Measurements from ENCODE around the gene TNFAIP8L3. TPM values are rescaled to one million over a fixed set of nuclear protein-coding genes. Genes with fewer than 3 reads are reported as not detected.

The TNFAIP8L3 gene
- total RNA-seq, 2 donors from 2014 or later: 33.3 to 42.0 TPM

GRCh38 chr15:51011212-51011611, 83.5 kb downstream of the TNFAIP8L3 start:
- H3K4me3 ChIP-seq: no peak overlapping the region
- peaks cover 5% of the 10 kb centered on the region for H3K36me3 ChIP-seq
- no peak for TF ChIP-seq CTCF (IDR thresholded peaks at IDR 0.05)
- H3K4me1 ChIP-seq (ENCODE audit: control insufficient read depth in 1 of 2, low read depth in 2 of 2): no peaks in the 10 kb centered on the region
- H3K9me3 ChIP-seq: no peaks in the 10 kb centered on the region
- no peaks in the 10 kb centered on the region for H3K27me3 ChIP-seq (replicated peaks; ENCODE audit: insufficient read depth)
- ATAC-seq (ENCODE audit: insufficient number of reproducible peaks, low FRiP score, low read depth) (no peak), DNase-seq (ENCODE audit: low spot score) (no peak)
- H3K27ac ChIP-seq: no peak overlapping the region

GRCh38 chr15:51007131-51007666, 87.5 kb downstream of the TNFAIP8L3 start:
- no peak for TF ChIP-seq CTCF (IDR thresholded peaks at IDR 0.05)
- peaks cover 5% of the 10 kb centered on the region for H3K36me3 ChIP-seq

More at GRCh38 chr15:51007131-51007666, 87.5 kb downstream of the TNFAIP8L3 start:
- DNase-seq (ENCODE audit: low spot score) (no peak), ATAC-seq (ENCODE audit: insufficient number of reproducible peaks, low FRiP score, low read depth) (no peak)
- Histone ChIP-seq H3K9me3 (no peaks in the 10 kb centered on the region), H3K27me3 (replicated peaks; ENCODE audit: insufficient read depth) (no peaks in the 10 kb centered on the region), H3K4me1 (ENCODE audit: control insufficient read depth in 1 of 2, low read depth in 2 of 2) (no peaks in the 10 kb centered on the region), H3K27ac (no peak overlapping the region), H3K4me3 (no peak overlapping the region)

Other genes with a start within 250 kb of the TNFAIP8L3 start
- 10 to 100 TPM in 1 of 2 donors, 1 to 10 TPM in 1; 5.4 to 11.9 TPM for gene AP4E1, start 186.2 kb downstream of the TNFAIP8L3 start, total RNA-seq
- 1 to 10 TPM in 1 of 2 donors, under 1 TPM in 1; 0.54 to 3.1 TPM for gene CYP19A1, start 243.7 kb upstream of the TNFAIP8L3 start, total RNA-seq
- 10 to 100 TPM; 20.7 to 26.0 TPM for gene GLDN, start 246.7 kb upstream of the TNFAIP8L3 start, total RNA-seq